Spinal cord (tissue), 10 donors: ENCODE results near the gene SSTR4. TPM values are rescaled to one million over a fixed set of nuclear protein-coding genes. Genes with fewer than 3 reads are reported as not detected.
A peak's percentile ranks its signal among the peaks of the same experiment; 100 is the strongest.

ENCODE experiments used
- DNase-seq, 6 donors: peaks; one replicate each; pipeline versions ENCODE4 v3.0.0 to v3.0.0-alpha.2; 2013 to 2015; ENCODE audit warnings: low spot score in 6 of 6, low read depth in 4 of 6
- H3K27ac ChIP-seq: one replicate; pipeline ENCODE4 v1.5.1; 2013; ENCODE audit warnings: low read depth, low read length, control low read depth
- H3K27me3 ChIP-seq: one replicate; pipeline ENCODE4 v1.6.1; 2013; ENCODE audit warnings: low read length; ENCODE audit not compliant: control insufficient read depth, insufficient read depth
- H3K36me3 ChIP-seq: one replicate; pipeline ENCODE4 v1.6.1; 2013; ENCODE audit warnings: low read length; ENCODE audit not compliant: control insufficient read depth, insufficient read depth
- H3K4me1 ChIP-seq: one replicate; pipeline ENCODE4 v1.6.1; 2013; ENCODE audit warnings: low read length; ENCODE audit not compliant: control insufficient read depth, insufficient read depth
- H3K4me3 ChIP-seq: one replicate; pipeline ENCODE4 v1.5.1; 2013; ENCODE audit warnings: low read depth, low read length, control low read depth
- H3K9me3 ChIP-seq: one replicate; pipeline ENCODE4 v1.6.1; 2013; ENCODE audit warnings: low read length; ENCODE audit not compliant: control insufficient read depth, insufficient read depth
- WGBS: methylation state at CpG from one replicate; pipeline ENCODE4 v1.1.5; 2013; ENCODE audit warnings: missing lambda C conversion rate; ENCODE audit not compliant: insufficient coverage; 5-methylcytosine and 5-hydroxymethylcytosine counted together
- polyA plus RNA-seq, 2 donors: library from polyadenylated mRNA; unstranded; fragments of 120-200 nt; gene quantifications; one replicate each; pipeline ENCODE4 v1.2.1, GENCODE V29; 2013; ENCODE audit not compliant: insufficient read length in 2 of 2
- total RNA-seq, 2 donors: library from RNA; depleted of rRNA in 1 of 2; stranded (reverse); fragments of 120-200 nt in 1 of 2; fragments of >200 nt in 1 of 2; gene quantifications; one replicate each; pipeline versions ENCODE4 v1.2.3 to v1.2.4, GENCODE V29; 2013 to 2014
- donor health status: healthy.

SSTR4 gene
- total and polyA plus RNA-seq, 4 donors: 0.33 to 0.89 (median 0.74) TPM

GRCh38 chr20:23087587-23088251 is 52.6 kb downstream of the SSTR4 start:
- 87% methylated on average over 7 of the region's 9 CpGs for WGBS
- H3K27ac ChIP-seq: peak overlapping the region; percentile 63
- no peak for DNase-seq
- peaks cover 25% of the 10 kb centered on the region for H3K4me1 ChIP-seq
- H3K9me3 ChIP-seq: no peaks in the 10 kb centered on the region
- H3K36me3 ChIP-seq: no peaks in the 10 kb centered on the region
- no peaks in the 10 kb centered on the region for H3K27me3 ChIP-seq
- no peak overlapping the region for H3K4me3 ChIP-seq

Other genes starting within 250 kb of the SSTR4 start
- 10 to 100 TPM; 14.7 to 14.8 TPM for gene THBD, start 14.4 kb downstream of the SSTR4 start, total RNA-seq
- gene THBD, start 14.4 kb downstream of the SSTR4 start, polyA plus RNA-seq: 10 to 100 TPM in 1 of 2 donors, 1 to 10 TPM in 1; 7.2 to 11.3 TPM
- 10 to 100 TPM; 33.4 to 54.5 TPM for gene CD93, start 51.0 kb downstream of the SSTR4 start, total RNA-seq
- 10 to 100 TPM; 19.6 to 19.8 TPM for gene CD93, start 51.0 kb downstream of the SSTR4 start, polyA plus RNA-seq